HG03175 (cell line): ENCODE results near the gene ZNF521.

Experiments used
- ATAC-seq: cut with Tn5 transposase; IDR thresholded peaks from one replicate; pipeline ENCODE4 v1.9.1; 2021; ENCODE audit warnings: mild to moderate bottlenecking, moderate library complexity; ENCODE audit not compliant: unreplicated experiment

The ZNF521 gene

GRCh38 chr18:25229920-25230319, 122.0 kb downstream of the ZNF521 start:
- no peak for ATAC-seq

GRCh38 chr18:25229081-25229480, 122.9 kb downstream of the ZNF521 start:
- ATAC-seq, result no peak

GRCh38 chr18:25228410-25228809, 123.6 kb downstream of the ZNF521 start:
- no peak for ATAC-seq

GRCh38 chr18:25225151-25225550, 126.8 kb downstream of the ZNF521 start:
- no peak for ATAC-seq

- no peak for ATAC-seq
These were observed 127.8 kb downstream of the ZNF521 start for GRCh38 chr18:25223899-25224886.

GRCh38 chr18:25223211-25223610, 128.8 kb downstream of the ZNF521 start:
- no peak for ATAC-seq

- no peak for ATAC-seq
These were observed 129.3 kb downstream of the ZNF521 start for GRCh38 chr18:25222648-25223047.

GRCh38 chr18:25210622-25211021, 141.3 kb downstream of the ZNF521 start:
- no peak for ATAC-seq

GRCh38 chr18:25192065-25192464, 159.9 kb downstream of the ZNF521 start:
- ATAC-seq, result no peak

GRCh38 chr18:25190472-25190871, 161.5 kb downstream of the ZNF521 start:
- ATAC-seq, result peak; percentile 69

- no peak for ATAC-seq
These were observed 162.4 kb downstream of the ZNF521 start for GRCh38 chr18:25189391-25190185.

- ATAC-seq, result no peak
These were observed 164.3 kb downstream of the ZNF521 start for GRCh38 chr18:25187521-25188192.

GRCh38 chr18:25186871-25187270, 165.1 kb downstream of the ZNF521 start:
- no peak for ATAC-seq

GRCh38 chr18:25181993-25182392, 170.0 kb downstream of the ZNF521 start:
- ATAC-seq, result no peak

- ATAC-seq, result no peak
These were observed 170.4 kb downstream of the ZNF521 start for GRCh38 chr18:25181581-25181980.

- no peak for ATAC-seq
These were observed 170.9 kb downstream of the ZNF521 start for GRCh38 chr18:25180973-25181548.

GRCh38 chr18:25177631-25178030, 174.3 kb downstream of the ZNF521 start:
- no peak for ATAC-seq

- ATAC-seq, result no peak
These were observed 175.4 kb downstream of the ZNF521 start for GRCh38 chr18:25176518-25177042.

GRCh38 chr18:25175558-25176517, 176.1 kb downstream of the ZNF521 start:
- no peak for ATAC-seq
